ENCODE data around the gene NECAB2.
A peak's percentile ranks its signal among the peaks of the same experiment; 100 is the strongest.

Gene NECAB2

GRCh38 chr16:84029297-84030047, 61.4 kb downstream of the NECAB2 start:
- peak; percentile 96 for DNase-seq

GRCh38 chr16:84031556-84031955, 63.5 kb downstream of the NECAB2 start:
- no peak for DNase-seq

GRCh38 chr16:84032458-84033178, 64.6 kb downstream of the NECAB2 start:
- no peak for DNase-seq

GRCh38 chr16:84033251-84034195, 65.5 kb downstream of the NECAB2 start:
- no peak for DNase-seq

GRCh38 chr16:84034516-84034915, 66.5 kb downstream of the NECAB2 start:
- DNase-seq = no peak

GRCh38 chr16:84036131-84036530, 68.1 kb downstream of the NECAB2 start:
- DNase-seq = no peak

GRCh38 chr16:84036982-84037425, 69.0 kb downstream of the NECAB2 start:
- peak; percentile 86 for DNase-seq

GRCh38 chr16:84038469-84038868, 70.4 kb downstream of the NECAB2 start:
- DNase-seq = no peak

- DNase-seq = no peak
Observed at GRCh38 chr16:84039696-84040095, 71.7 kb downstream of the NECAB2 start.

GRCh38 chr16:84040226-84040822, 72.3 kb downstream of the NECAB2 start:
- DNase-seq = no peak

- DNase-seq = no peak
Observed at GRCh38 chr16:84040823-84041820, 73.1 kb downstream of the NECAB2 start.

GRCh38 chr16:84041881-84042280, 73.8 kb downstream of the NECAB2 start:
- no peak for DNase-seq

- DNase-seq = no peak
Observed at GRCh38 chr16:84042308-84042878, 74.3 kb downstream of the NECAB2 start, which contains the start of gene SLC38A8. Gene SLC38A8 (minus strand): TSS chr16:84042795. CDS start chr16:84042157, 638 bp downstream.

GRCh38 chr16:84042879-84043485, 74.9 kb downstream of the NECAB2 start:
- DNase-seq = peak; percentile 76

GRCh38 chr16:84043486-84044117, 75.6 kb downstream of the NECAB2 start:
- DNase-seq = no peak

GRCh38 chr16:84044118-84044488, 76.1 kb downstream of the NECAB2 start:
- no peak for DNase-seq

GRCh38 chr16:84045001-84045817, 77.2 kb downstream of the NECAB2 start:
- DNase-seq = no peak

- no peak for DNase-seq
Observed at GRCh38 chr16:84045818-84046470, 77.9 kb downstream of the NECAB2 start.

- no peak for DNase-seq
Observed at GRCh38 chr16:84047206-84047605, 79.2 kb downstream of the NECAB2 start.
